ENCODE results near the gene CIAO3.
A peak's percentile ranks its signal among the peaks of the same experiment; 100 is the strongest.

The CIAO3 gene

DNA sequence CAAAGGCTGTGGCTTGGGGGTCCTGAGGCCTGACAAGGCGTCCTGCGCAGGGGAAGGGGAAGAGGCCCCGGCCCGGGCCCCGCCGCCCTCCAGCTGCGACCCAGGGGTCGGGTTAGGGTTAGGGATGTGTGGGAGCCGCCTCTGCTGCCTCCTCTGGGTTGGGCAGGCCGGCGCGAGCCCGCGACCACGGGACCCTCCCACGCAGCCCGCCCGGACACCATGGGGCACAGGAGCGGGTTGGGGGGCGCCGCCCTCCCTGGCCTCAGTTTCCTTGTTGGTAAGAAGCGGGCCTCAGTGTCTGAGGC, 386 bp downstream of the CIAO3 start:
- TF ChIP-seq, protein P1, sequence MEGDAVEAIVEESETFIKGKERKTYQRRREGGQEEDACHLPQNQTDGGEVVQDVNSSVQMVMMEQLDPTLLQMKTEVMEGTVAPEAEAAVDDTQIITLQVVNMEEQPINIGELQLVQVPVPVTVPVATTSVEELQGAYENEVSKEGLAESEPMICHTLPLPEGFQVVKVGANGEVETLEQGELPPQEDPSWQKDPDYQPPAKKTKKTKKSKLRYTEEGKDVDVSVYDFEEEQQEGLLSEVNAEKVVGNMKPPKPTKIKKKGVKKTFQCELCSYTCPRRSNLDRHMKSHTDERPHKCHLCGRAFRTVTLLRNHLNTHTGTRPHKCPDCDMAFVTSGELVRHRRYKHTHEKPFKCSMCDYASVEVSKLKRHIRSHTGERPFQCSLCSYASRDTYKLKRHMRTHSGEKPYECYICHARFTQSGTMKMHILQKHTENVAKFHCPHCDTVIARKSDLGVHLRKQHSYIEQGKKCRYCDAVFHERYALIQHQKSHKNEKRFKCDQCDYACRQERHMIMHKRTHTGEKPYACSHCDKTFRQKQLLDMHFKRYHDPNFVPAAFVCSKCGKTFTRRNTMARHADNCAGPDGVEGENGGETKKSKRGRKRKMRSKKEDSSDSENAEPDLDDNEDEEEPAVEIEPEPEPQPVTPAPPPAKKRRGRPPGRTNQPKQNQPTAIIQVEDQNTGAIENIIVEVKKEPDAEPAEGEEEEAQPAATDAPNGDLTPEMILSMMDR (conservative IDR thresholded peaks at IDR 0.05; ENCODE audit: low read depth) = no peak
- POLR2A ChIA-PET (ENCODE audit: low non-redundant PET) = interaction anchor here (0.7 kb wide), 1 partner anchor 45 kb away, joined by 3 read pairs; no protein-coding TSS in a partner anchor

DNA sequence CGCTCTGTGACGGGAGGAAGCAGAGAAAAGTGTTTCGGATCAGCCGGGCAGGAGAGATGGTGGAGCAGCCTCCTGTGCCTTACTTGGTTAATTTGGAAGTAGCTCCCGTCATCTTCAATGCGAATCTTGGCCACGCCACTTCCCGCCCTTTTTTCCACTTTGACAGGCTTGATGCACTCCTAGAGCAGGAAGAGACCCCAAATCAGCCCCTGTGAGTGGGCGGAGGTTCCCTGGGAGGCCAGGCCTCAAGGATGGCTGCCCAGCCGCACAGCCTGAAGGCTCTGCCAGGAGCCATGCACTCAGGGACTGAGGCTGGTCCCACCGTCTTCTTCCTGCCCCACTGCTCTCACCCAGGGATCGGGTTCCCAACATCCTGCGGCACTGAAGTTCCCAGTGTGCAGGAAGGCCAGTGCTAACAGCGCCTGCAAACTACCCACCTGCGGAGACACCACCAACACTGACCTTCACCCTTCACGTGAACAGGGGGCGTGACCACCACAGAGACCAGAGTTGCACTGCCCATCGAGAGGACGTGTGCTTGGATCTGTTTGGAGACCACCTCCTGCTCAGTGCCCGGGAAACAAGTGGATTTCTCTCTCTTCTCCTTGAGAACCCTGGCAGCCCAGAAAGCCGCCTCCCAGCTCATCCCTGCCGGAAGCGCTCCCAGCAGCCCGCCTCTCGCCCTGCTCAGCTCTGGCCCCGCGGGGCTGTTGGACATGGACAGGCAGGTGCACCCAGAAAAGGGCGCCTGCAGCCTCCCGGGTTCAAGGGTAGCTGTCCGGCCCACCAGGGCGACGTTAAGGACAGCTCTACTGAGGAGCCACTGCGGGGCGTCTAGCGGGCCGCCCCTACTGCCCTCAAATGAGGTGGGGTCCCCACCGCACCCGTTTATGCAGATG, 988 bp downstream of the CIAO3 start:
- POLR2A ChIA-PET (ENCODE audit: low non-redundant PET) = no interaction called here
- CTCF ChIA-PET = interaction anchor here (0.6 to 2.3 kb wide), 5 partner anchors 15 to 46 kb away, joined by 3 to 11 read pairs (median 4); no protein-coding TSS in a partner anchor
- H3K27ac ChIP-seq = peak overlapping the region; percentile 81
- TF ChIP-seq, protein P1 (conservative IDR thresholded peaks at IDR 0.05; ENCODE audit: low read depth) = no peak
- no peak for DNase-seq (ENCODE audit: low spot score)

More for the DNA sequence above, 386 bp downstream of the CIAO3 start:
- CTCF ChIA-PET = interaction anchor here (0.7 to 2.3 kb wide), 6 partner anchors 10 to 45 kb away, joined by 3 to 11 read pairs (median 5); no protein-coding TSS in a partner anchor
- peak overlapping the region; percentile 81 for H3K27ac ChIP-seq
- DNase-seq (ENCODE audit: low spot score) = no peak

DNA sequence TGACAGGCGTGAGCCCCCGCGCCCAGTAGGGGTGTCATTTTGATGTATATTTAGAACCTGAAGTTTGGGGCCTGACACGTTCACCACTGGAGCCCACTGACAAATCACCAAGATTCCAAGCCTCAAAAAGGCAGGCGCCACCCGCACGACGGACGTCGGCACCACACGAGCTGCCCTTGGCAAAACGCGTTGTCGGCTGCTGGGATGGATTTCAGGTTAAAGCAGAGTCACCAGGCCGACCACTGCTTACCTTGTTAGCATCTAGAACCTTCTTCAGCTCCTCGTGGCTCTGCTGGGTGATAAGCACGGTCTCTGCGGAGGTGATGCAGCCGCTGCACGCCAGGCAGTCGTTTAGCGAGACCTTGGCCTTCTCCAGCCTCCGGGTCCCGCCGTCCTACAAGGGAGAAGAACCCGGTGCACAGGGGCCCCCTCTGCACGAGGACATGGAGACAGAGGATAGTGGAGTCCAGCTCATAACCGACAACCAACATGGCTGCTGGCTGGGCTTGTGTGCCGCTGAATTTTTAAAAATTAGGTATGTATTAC, 3.8 kb downstream of the CIAO3 start:
- H3K27ac ChIP-seq = peak overlapping the region; percentile 81
- TF ChIP-seq, protein P1 (conservative IDR thresholded peaks at IDR 0.05; ENCODE audit: low read depth) = no peak
- ChIA-PET POLR2A (ENCODE audit: low non-redundant PET) (interaction anchor here (0.6 kb wide), 1 partner anchor 12 kb away, joined by 3 read pairs; no protein-coding TSS in a partner anchor), CTCF (interaction anchor here (0.9 to 1.4 kb wide), 3 partner anchors 9 to 49 kb away, joined by 3 to 8 read pairs (median 4); no protein-coding TSS in a partner anchor)
- DNase-seq (ENCODE audit: low spot score) = no peak

DNA sequence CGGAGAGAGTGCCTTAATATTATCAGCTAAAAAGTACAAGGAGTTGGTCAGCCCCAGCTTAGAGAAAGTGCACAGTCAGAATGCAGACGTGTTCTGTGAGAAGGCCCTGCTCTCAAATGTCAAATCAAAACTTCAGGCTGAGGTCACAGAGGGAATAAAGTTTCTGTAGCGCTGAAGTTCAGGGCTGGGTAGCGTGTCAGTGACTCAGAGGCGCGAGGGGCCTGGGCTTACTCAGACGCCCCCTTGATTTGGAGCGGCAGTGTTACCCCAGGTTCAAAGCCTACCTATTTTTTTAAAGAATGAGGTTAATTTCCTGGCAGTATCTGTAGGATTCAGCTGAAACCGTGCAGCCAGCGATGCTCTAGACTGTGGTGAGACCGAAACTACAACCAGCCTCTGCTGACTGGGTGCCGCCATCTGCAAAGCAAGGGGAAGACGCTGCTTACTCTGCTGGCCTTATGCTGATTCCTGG, 4.8 kb downstream of the CIAO3 start:
- POLR2A ChIA-PET (ENCODE audit: low non-redundant PET) = interaction anchor here (0.5 kb wide), 1 partner anchor 48 kb away, joined by 4 read pairs; no protein-coding TSS in a partner anchor
- CTCF ChIA-PET = no interaction called here
- no peak for DNase-seq (ENCODE audit: low spot score)
- H3K27ac ChIP-seq = peak overlapping the region; percentile 81
- TF ChIP-seq, protein P1 (conservative IDR thresholded peaks at IDR 0.05; ENCODE audit: low read depth) = no peak

DNA sequence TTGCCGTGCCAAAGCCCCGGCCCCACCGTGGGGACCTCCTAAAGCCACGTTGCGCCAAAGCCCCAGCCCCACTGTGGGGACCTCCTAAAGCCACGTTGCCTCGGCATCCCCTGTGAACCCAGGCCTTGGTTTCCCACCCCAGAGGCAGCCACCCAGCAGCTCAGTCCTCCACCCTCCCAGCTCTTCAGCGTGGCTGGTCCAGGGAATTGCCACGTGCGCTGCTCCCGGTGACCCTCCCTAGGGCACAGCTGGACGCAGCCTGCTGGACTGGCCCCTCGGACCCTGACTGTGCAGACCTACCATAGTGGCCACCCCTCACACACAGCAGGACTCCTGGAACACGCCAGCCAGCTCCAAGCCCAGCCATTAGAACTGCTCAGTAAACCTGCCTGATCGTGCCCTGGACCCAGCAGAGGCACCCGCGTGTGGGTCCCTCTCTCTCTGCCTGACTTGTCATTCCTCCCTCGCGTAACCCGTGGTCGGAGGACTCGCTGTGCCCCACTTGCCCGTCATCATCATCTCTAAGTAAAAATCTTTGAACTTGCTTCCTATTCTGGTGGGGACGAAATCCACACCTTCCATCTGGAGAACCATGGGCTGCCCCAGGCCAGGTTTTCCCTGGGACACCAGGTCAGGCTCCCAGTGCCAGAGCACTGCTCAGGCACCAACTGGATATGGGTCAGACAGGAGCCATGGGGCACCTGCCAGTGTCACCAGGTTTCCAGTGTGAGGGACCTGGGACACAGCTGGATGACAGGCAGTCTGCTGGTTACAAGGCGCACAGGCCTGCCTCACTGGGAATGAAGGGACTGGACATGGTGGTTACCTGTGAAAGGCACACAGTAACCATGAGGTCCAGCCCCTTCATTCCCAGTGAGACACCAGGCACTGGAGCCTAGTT, 5.6 kb downstream of the CIAO3 start:
- CTCF ChIA-PET = no interaction called here
- POLR2A ChIA-PET (ENCODE audit: low non-redundant PET) = interaction anchor here (0.5 kb wide), 1 partner anchor 48 kb away, joined by 4 read pairs; no protein-coding TSS in a partner anchor
- no peak for DNase-seq (ENCODE audit: low spot score)
- peak overlapping the region; percentile 81 for H3K27ac ChIP-seq
- TF ChIP-seq, protein P1 (conservative IDR thresholded peaks at IDR 0.05; ENCODE audit: low read depth) = no peak
